SK-N-SH treated with all-trans-retinoic acid at 6 μM for 48 hours (cell line): ENCODE measurements around the gene IQGAP3.

Source experiments
- ATAC-seq: fragments of 200-7000 bp; cut with Tn5 transposase; 3 replicates; pipeline ENCODE4 v1.9.1; 2020; ENCODE audit warnings: mild to moderate bottlenecking, moderate library complexity
- ARNTL ChIP-seq: fragments of 450-650 bp; formaldehyde crosslinking; IDR thresholded peaks from 2 replicates; pipeline ENCODE4 v1.5.0; 2020; ENCODE audit warnings: low read depth, mild to moderate bottlenecking, moderate library complexity, borderline replicate concordance
- BACH2 ChIP-seq: fragments of 250-450 bp; sonication (Bioruptor Pico); IDR thresholded peaks from 2 replicates; pipeline ENCODE4 v1.9.0; 2021; ENCODE audit warnings: mild to moderate bottlenecking, borderline replicate concordance
- CSDC2 ChIP-seq: fragments of 250-450 bp; sonication (Bioruptor Pico); IDR thresholded peaks from 2 replicates; pipeline ENCODE4 v1.5.0; 2020; ENCODE audit warnings: mild to moderate bottlenecking, moderate library complexity
- ESRRG ChIP-seq: fragments of 250-450 bp; sonication (Bioruptor Pico); IDR thresholded peaks from 2 replicates; pipeline ENCODE4 v1.6.1; 2021; ENCODE audit warnings: mild to moderate bottlenecking
- GLIS3 ChIP-seq: fragments of 250-450 bp; sonication (Bioruptor Pico); IDR thresholded peaks from 2 replicates; pipeline ENCODE4 v1.5.0; 2020; ENCODE audit warnings: mild to moderate bottlenecking, moderate library complexity
- ISL1 ChIP-seq: fragments of 250-450 bp; sonication (Bioruptor Pico); IDR thresholded peaks from 2 replicates; pipeline ENCODE4 v2.1.2; 2022; ENCODE audit warnings: mild to moderate bottlenecking, moderate library complexity
- POU6F1 ChIP-seq: fragments of 250-450 bp; sonication (Bioruptor Pico); IDR thresholded peaks from 2 replicates; pipeline ENCODE4 v1.8.0; 2021; ENCODE audit warnings: low read depth, mild to moderate bottlenecking, moderate library complexity, borderline replicate concordance
- PPARA ChIP-seq: fragments of 250-450 bp; sonication (Bioruptor Pico); IDR thresholded peaks from 2 replicates; pipeline ENCODE4 v1.5.0; 2020; ENCODE audit warnings: mild to moderate bottlenecking, borderline replicate concordance
- SNAI2 ChIP-seq: fragments of 250-450 bp; sonication (Bioruptor Pico); IDR thresholded peaks from 2 replicates; pipeline ENCODE4 v1.5.0; 2020; ENCODE audit warnings: mild to moderate bottlenecking, moderate library complexity
- TCF4 ChIP-seq: fragments of 250-450 bp; sonication (Bioruptor Pico); IDR thresholded peaks from 2 replicates; pipeline ENCODE4 v1.8.0; 2021; ENCODE audit warnings: mild to moderate bottlenecking, moderate library complexity, borderline replicate concordance
- TOX ChIP-seq: fragments of 250-450 bp; sonication (Bioruptor Pico); IDR thresholded peaks from 2 replicates; pipeline ENCODE4 v1.8.0; 2021; ENCODE audit warnings: mild to moderate bottlenecking, moderate library complexity, borderline replicate concordance
- ZC3H10 ChIP-seq: fragments of 250-450 bp; sonication (Bioruptor Pico); IDR thresholded peaks from 2 replicates; pipeline ENCODE4 v1.5.1; 2021; ENCODE audit warnings: mild to moderate bottlenecking, moderate library complexity
- ZFP3 ChIP-seq: fragments of 250-450 bp; sonication (Bioruptor Pico); IDR thresholded peaks from 2 replicates; pipeline ENCODE4 v1.5.0; 2020; ENCODE audit warnings: mild to moderate bottlenecking, moderate library complexity
- ZFP30 ChIP-seq: fragments of 450-650 bp; formaldehyde crosslinking; IDR thresholded peaks from 2 replicates; pipeline ENCODE4 v1.5.0; 2022; ENCODE audit warnings: mild to moderate bottlenecking, moderate library complexity
- ZNF565 ChIP-seq: fragments of 450-650 bp; formaldehyde crosslinking; conservative IDR thresholded peaks from 2 replicates; pipeline ENCODE4 v1.5.0; 2020; ENCODE audit warnings: low read depth, mild to moderate bottlenecking, moderate library complexity
- ZNF70 ChIP-seq: fragments of 450-650 bp; formaldehyde crosslinking; IDR thresholded peaks from 2 replicates; pipeline ENCODE4 v1.5.0; 2020; ENCODE audit warnings: mild to moderate bottlenecking, moderate library complexity
- ZNF8 ChIP-seq: fragments of 450-650 bp; formaldehyde crosslinking; IDR thresholded peaks from 2 replicates; pipeline ENCODE4 v1.5.0; 2020; ENCODE audit warnings: mild to moderate bottlenecking, moderate library complexity
- TF ChIP-seq, protein P1 (sequence below): fragments of 250-450 bp; sonication (Bioruptor Pico); IDR thresholded peaks from 2 replicates; pipeline ENCODE4 v1.5.1; 2020; ENCODE audit warnings: low read depth, mild to moderate bottlenecking, moderate library complexity
- TF ChIP-seq, protein P2 (sequence below): fragments of 250-450 bp; sonication (Bioruptor Pico); IDR thresholded peaks from 2 replicates; pipeline ENCODE4 v1.5.1; 2021; ENCODE audit warnings: mild to moderate bottlenecking, moderate library complexity
- TF ChIP-seq, protein P3 (sequence below): fragments of 250-450 bp; sonication (Bioruptor Pico); IDR thresholded peaks from 2 replicates; pipeline ENCODE4 v1.5.0; 2020; ENCODE audit warnings: mild to moderate bottlenecking, moderate library complexity
- TF ChIP-seq, protein P4 (sequence below): fragments of 250-450 bp; sonication (Bioruptor Pico); IDR thresholded peaks from 2 replicates; pipeline ENCODE4 v1.8.0; 2020; ENCODE audit warnings: mild to moderate bottlenecking, moderate library complexity, borderline replicate concordance

The IQGAP3 gene

GRCh38 chr1:156480016-156480370 is 92.4 kb downstream of the IQGAP3 start:
- ATAC-seq, result no peak
- TF ChIP-seq ZC3H10 (CRISPR knock-in tag) (no peak), TOX (CRISPR knock-in tag) (no peak), ZNF565 (CRISPR knock-in tag) (no peak), POU6F1 (CRISPR knock-in tag) (no peak), ZFP30 (CRISPR knock-in tag) (no peak), ARNTL (CRISPR knock-in tag) (no peak), ISL1 (no peak), BACH2 (no peak), ZNF8 (no peak), PPARA (CRISPR knock-in tag) (no peak), CSDC2 (CRISPR knock-in tag) (no peak), ZFP3 (no peak), ZNF70 (no peak), GLIS3 (CRISPR knock-in tag) (no peak)
- TF ChIP-seq, protein P1, sequence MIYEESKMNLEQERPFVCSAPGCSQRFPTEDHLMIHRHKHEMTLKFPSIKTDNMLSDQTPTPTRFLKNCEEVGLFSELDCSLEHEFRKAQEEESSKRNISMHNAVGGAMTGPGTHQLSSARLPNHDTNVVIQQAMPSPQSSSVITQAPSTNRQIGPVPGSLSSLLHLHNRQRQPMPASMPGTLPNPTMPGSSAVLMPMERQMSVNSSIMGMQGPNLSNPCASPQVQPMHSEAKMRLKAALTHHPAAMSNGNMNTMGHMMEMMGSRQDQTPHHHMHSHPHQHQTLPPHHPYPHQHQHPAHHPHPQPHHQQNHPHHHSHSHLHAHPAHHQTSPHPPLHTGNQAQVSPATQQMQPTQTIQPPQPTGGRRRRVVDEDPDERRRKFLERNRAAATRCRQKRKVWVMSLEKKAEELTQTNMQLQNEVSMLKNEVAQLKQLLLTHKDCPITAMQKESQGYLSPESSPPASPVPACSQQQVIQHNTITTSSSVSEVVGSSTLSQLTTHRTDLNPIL (CRISPR knock-in tag), result no peak

DNA sequence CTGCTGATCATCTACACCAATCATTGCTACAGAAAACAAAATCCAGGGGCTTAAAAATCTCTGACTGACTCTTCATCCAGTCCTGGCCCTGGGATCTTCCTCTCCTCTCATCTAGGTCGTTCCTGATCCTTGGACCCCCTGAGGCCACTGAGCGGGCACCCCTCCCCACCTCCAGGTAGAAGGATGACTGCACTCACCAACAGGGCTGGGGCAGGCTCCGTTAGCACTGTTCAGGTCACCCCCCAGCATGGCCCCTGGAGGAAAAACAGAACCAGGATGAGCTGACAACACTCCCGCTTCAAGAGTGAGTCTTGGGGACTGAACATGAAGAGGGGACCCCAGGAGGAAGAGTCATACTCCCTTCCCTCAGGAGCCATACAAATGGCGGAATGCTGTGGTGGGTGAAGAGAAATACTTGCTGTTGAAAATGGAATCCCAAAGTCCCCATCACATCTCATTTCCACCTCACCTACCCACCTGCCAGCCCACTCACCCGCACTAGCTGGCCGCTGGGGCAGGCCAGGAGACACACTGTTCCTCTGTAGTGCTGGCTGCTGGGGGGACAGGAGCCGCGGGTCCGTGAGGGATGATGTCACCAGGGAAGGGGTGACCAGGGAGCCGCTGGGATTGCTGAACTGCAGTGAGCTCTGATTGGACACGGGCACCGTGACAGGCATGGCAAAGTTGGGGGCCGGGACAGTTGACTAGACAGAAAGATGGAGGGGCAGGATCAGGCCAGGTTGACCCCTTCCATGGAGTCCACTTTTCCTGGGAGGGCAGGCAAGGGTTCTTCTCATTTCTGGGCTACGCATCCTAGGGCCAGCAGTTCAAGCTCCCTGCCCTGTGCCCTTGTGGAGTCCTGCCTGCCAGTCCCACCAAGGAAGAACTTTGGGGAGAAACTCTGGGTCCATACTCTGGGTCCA is 93.0 kb downstream of the IQGAP3 start:
- TF ChIP-seq ZFP30 (CRISPR knock-in tag) (no peak), ZNF70 (no peak), POU6F1 (CRISPR knock-in tag) (no peak), ESRRG (CRISPR knock-in tag) (no peak), SNAI2 (CRISPR knock-in tag) (no peak), ZNF8 (no peak), TCF4 (CRISPR knock-in tag) (no peak), TOX (CRISPR knock-in tag) (no peak), BACH2 (no peak), PPARA (CRISPR knock-in tag) (no peak), GLIS3 (CRISPR knock-in tag) (no peak)
- TF ChIP-seq, protein P2, sequence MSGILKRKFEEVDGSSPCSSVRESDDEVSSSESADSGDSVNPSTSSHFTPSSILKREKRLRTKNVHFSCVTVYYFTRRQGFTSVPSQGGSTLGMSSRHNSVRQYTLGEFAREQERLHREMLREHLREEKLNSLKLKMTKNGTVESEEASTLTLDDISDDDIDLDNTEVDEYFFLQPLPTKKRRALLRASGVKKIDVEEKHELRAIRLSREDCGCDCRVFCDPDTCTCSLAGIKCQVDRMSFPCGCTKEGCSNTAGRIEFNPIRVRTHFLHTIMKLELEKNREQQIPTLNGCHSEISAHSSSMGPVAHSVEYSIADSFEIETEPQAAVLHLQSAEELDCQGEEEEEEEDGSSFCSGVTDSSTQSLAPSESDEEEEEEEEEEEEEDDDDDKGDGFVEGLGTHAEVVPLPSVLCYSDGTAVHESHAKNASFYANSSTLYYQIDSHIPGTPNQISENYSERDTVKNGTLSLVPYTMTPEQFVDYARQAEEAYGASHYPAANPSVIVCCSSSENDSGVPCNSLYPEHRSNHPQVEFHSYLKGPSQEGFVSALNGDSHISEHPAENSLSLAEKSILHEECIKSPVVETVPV (CRISPR knock-in tag), result no peak
- TF ChIP-seq, protein P3, sequence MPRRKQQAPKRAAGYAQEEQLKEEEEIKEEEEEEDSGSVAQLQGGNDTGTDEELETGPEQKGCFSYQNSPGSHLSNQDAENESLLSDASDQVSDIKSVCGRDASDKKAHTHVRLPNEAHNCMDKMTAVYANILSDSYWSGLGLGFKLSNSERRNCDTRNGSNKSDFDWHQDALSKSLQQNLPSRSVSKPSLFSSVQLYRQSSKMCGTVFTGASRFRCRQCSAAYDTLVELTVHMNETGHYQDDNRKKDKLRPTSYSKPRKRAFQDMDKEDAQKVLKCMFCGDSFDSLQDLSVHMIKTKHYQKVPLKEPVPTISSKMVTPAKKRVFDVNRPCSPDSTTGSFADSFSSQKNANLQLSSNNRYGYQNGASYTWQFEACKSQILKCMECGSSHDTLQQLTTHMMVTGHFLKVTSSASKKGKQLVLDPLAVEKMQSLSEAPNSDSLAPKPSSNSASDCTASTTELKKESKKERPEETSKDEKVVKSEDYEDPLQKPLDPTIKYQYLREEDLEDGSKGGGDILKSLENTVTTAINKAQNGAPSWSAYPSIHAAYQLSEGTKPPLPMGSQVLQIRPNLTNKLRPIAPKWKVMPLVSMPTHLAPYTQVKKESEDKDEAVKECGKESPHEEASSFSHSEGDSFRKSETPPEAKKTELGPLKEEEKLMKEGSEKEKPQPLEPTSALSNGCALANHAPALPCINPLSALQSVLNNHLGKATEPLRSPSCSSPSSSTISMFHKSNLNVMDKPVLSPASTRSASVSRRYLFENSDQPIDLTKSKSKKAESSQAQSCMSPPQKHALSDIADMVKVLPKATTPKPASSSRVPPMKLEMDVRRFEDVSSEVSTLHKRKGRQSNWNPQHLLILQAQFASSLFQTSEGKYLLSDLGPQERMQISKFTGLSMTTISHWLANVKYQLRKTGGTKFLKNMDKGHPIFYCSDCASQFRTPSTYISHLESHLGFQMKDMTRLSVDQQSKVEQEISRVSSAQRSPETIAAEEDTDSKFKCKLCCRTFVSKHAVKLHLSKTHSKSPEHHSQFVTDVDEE (CRISPR knock-in tag), result no peak
- TF ChIP-seq, protein P4, sequence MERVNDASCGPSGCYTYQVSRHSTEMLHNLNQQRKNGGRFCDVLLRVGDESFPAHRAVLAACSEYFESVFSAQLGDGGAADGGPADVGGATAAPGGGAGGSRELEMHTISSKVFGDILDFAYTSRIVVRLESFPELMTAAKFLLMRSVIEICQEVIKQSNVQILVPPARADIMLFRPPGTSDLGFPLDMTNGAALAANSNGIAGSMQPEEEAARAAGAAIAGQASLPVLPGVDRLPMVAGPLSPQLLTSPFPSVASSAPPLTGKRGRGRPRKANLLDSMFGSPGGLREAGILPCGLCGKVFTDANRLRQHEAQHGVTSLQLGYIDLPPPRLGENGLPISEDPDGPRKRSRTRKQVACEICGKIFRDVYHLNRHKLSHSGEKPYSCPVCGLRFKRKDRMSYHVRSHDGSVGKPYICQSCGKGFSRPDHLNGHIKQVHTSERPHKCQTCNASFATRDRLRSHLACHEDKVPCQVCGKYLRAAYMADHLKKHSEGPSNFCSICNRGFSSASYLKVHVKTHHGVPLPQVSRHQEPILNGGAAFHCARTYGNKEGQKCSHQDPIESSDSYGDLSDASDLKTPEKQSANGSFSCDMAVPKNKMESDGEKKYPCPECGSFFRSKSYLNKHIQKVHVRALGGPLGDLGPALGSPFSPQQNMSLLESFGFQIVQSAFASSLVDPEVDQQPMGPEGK (CRISPR knock-in tag), result no peak
- TF ChIP-seq, protein P1 (CRISPR knock-in tag), result no peak
- ATAC-seq, result no peak
